Parathyroid adenoma (tissue), 2 donors: ENCODE measurements around the gene PARP8.

ENCODE experiments used
- H2AFZ ChIP-seq: fragments of 300-600 bp; sonication (generic); one replicate; pipeline ENCODE4 v1.7.0; 2017; ENCODE audit warnings: antibody characterized with exemption, mild to moderate bottlenecking
- H3K27ac ChIP-seq: fragments of 300-600 bp; sonication (generic); one replicate; pipeline ENCODE4 v1.7.0; 2017
- H3K27me3 ChIP-seq: fragments of 300-600 bp; sonication (generic); one replicate; pipeline ENCODE4 v1.7.0; 2017; ENCODE audit warnings: low read length; ENCODE audit not compliant: control insufficient read depth, insufficient read depth
- H3K36me3 ChIP-seq: fragments of 300-600 bp; sonication (generic); one replicate; pipeline ENCODE4 v1.7.0; 2017; ENCODE audit warnings: low read length; ENCODE audit not compliant: control insufficient read depth, insufficient read depth
- H3K4me1 ChIP-seq: fragments of 300-600 bp; sonication (generic); one replicate; pipeline ENCODE4 v1.7.0; 2017; ENCODE audit warnings: control low read depth
- H3K4me2 ChIP-seq: fragments of 300-600 bp; sonication (generic); one replicate; pipeline ENCODE4 v1.7.0; 2017; ENCODE audit warnings: low read length
- H3K4me3 ChIP-seq: fragments of 300-600 bp; sonication (generic); one replicate; pipeline ENCODE4 v1.7.0; 2017; ENCODE audit warnings: low read depth, low read length
- H3K79me2 ChIP-seq: fragments of 300-600 bp; sonication (generic); one replicate; pipeline ENCODE4 v1.7.0; 2017; ENCODE audit warnings: control low read depth
- H3K9ac ChIP-seq: fragments of 300-600 bp; sonication (generic); one replicate; pipeline ENCODE4 v1.7.0; 2017; ENCODE audit warnings: mild to moderate bottlenecking
- H3K9me3 ChIP-seq: fragments of 300-600 bp; sonication (generic); one replicate; pipeline ENCODE4 v1.7.0; 2017; ENCODE audit warnings: low read length; ENCODE audit not compliant: control insufficient read depth
- CTCF ChIP-seq: fragments of 300-600 bp; sonication (generic); IDR thresholded peaks from one replicate; pipeline ENCODE4 v1.7.0; 2017; ENCODE audit warnings: antibody characterized with exemption, mild to moderate bottlenecking
- donor health status: primary hyperparathyroidism.

PARP8 gene

GRCh38 chr5:50832657-50833284 is 166.3 kb downstream of the PARP8 start:
- peaks cover 5% of the 10 kb centered on the region for H3K4me1 ChIP-seq
- H3K4me3 ChIP-seq = no peak overlapping the region
- H2AFZ ChIP-seq = no peak overlapping the region
- no peak overlapping the region for H3K27ac ChIP-seq
- H3K79me2 ChIP-seq = no peaks in the 10 kb centered on the region
- no peaks in the 10 kb centered on the region for H3K27me3 ChIP-seq
- no peaks in the 10 kb centered on the region for H3K36me3 ChIP-seq
- TF ChIP-seq CTCF = no peak
- no peak overlapping the region for H3K9ac ChIP-seq
- no peaks in the 10 kb centered on the region for H3K9me3 ChIP-seq
- H3K4me2 ChIP-seq = no peak overlapping the region

- Histone ChIP-seq H3K4me1 (peaks cover 5% of the 10 kb centered on the region), H3K4me3 (no peak overlapping the region), H2AFZ (no peak overlapping the region), H3K27ac (no peak overlapping the region), H3K27me3 (no peaks in the 10 kb centered on the region), H3K9ac (no peak overlapping the region), H3K79me2 (no peaks in the 10 kb centered on the region), H3K4me2 (no peak overlapping the region), H3K9me3 (no peaks in the 10 kb centered on the region), H3K36me3 (no peaks in the 10 kb centered on the region)
- no peak for TF ChIP-seq CTCF
Measured at GRCh38 chr5:50836356-50836755, 169.9 kb downstream of the PARP8 start.

GRCh38 chr5:50839472-50839871 is 173.0 kb downstream of the PARP8 start:
- H3K4me2 ChIP-seq = no peak overlapping the region
- no peaks in the 10 kb centered on the region for H3K79me2 ChIP-seq
- no peak overlapping the region for H3K4me3 ChIP-seq
- H3K9ac ChIP-seq = no peak overlapping the region
- H2AFZ ChIP-seq = no peak overlapping the region
- H3K9me3 ChIP-seq = no peaks in the 10 kb centered on the region
- H3K36me3 ChIP-seq = no peaks in the 10 kb centered on the region
- H3K4me1 ChIP-seq = peaks cover 5% of the 10 kb centered on the region
- H3K27ac ChIP-seq = no peak overlapping the region
- H3K27me3 ChIP-seq = no peaks in the 10 kb centered on the region
- TF ChIP-seq CTCF = no peak

GRCh38 chr5:50843091-50843490 is 176.7 kb downstream of the PARP8 start:
- Histone ChIP-seq H3K4me3 (no peak overlapping the region), H3K27ac (no peak overlapping the region), H3K9ac (no peak overlapping the region)

More at GRCh38 chr5:50843091-50843490, 176.7 kb downstream of the PARP8 start:
- TF ChIP-seq CTCF = no peak
- no peak overlapping the region for H3K4me2 ChIP-seq
- no peaks in the 10 kb centered on the region for H3K79me2 ChIP-seq
- H3K4me1 ChIP-seq = no peaks in the 10 kb centered on the region
- no peak overlapping the region for H2AFZ ChIP-seq
- H3K36me3 ChIP-seq = no peaks in the 10 kb centered on the region
- no peaks in the 10 kb centered on the region for H3K9me3 ChIP-seq
- H3K27me3 ChIP-seq = no peaks in the 10 kb centered on the region
